Endothelial cell of umbilical vein (primary cell): ENCODE measurements around the gene ANGPTL4. TPM values are rescaled to one million over a fixed set of nuclear protein-coding genes. Genes with fewer than 3 reads are reported as not detected.

ENCODE experiments used
- BruUV-seq: library from RNA; stranded (reverse); fragments of 400-500 nt; replicated peaks from 2 replicates; lab custom pipeline; 2021; lab: Mats Ljungman, UMichigan
- CTCF ChIA-PET: fragments of 300-600, 350-600 bp; sonication (Branson Sonifier 250); formaldehyde crosslinking; loops from one replicate; lab custom pipeline; 2021; ENCODE audit warnings: antibody characterized with exemption, inconsistent platforms; lab: Charles Lee
- POLR2A ChIA-PET: fragments of 300-600, 350-600 bp; sonication (Branson Sonifier 250); formaldehyde crosslinking; loops from one replicate; lab custom pipeline; 2021; ENCODE audit warnings: antibody characterized with exemption, inconsistent platforms; lab: Charles Lee
- DNase-seq: peaks from one replicate; pipeline ENCODE4 v3.0.0-alpha.2; 2011; ENCODE audit warnings: low read depth, low spot score
- FAIRE-seq: peaks from 2 replicates; lab custom pipeline; 2011; peaks lifted over from hg19 to GRCh38; lab: Jason Lieb, UNC
- H2AFZ ChIP-seq: 2 replicates; pipeline ENCODE4 v1.6.0; 2012; ENCODE audit warnings: low read depth, low read length, control low read depth, inconsistent platforms
- H3K27ac ChIP-seq: 2 replicates; pipeline ENCODE4 v1.5.1; 2011; ENCODE audit warnings: low read depth, mild to moderate bottlenecking, control low read depth, low read length, moderate library complexity; ENCODE audit not compliant: insufficient read depth
- H3K27me3 ChIP-seq, 2 experiments: 2 replicates each; pipeline versions ENCODE4 v1.6.0 to v1.6.1; 2011; ENCODE audit warnings: low read length in 2 of 2, mixed read lengths in 1 of 2; ENCODE audit not compliant: control insufficient read depth in 2 of 2, insufficient read depth in 2 of 2
- H3K36me3 ChIP-seq, 2 experiments: 2 replicates in 1 of 2; 3 replicates in 1 of 2; pipeline ENCODE4 v1.5.1; 2011; ENCODE audit warnings: low read length in 2 of 2, mild to moderate bottlenecking in 1 of 2, moderate library complexity in 1 of 2; ENCODE audit not compliant: control insufficient read depth in 2 of 2, insufficient read depth in 2 of 2; ENCODE audit errors: extremely low read depth in 1 of 2
- H3K4me1 ChIP-seq: 3 replicates; pipeline ENCODE4 v1.5.1; 2011; ENCODE audit warnings: mild to moderate bottlenecking, low read length; ENCODE audit not compliant: control insufficient read depth, insufficient read depth; ENCODE audit errors: extremely low read depth
- H3K4me2 ChIP-seq: 2 replicates; pipeline ENCODE4 v1.6.1; 2011; ENCODE audit warnings: low read length, control low read depth, mixed read lengths; ENCODE audit not compliant: insufficient read depth
- H3K4me3 ChIP-seq, 3 experiments: fragments of 200-600 bp in 1 of 3; sonication (generic), shearing (Covaris generic) in 1 of 3; replicated peaks in 1 of 3; 2 replicates each; pipeline ENCODE4 v1.5.1; 2011 to 2016; ENCODE audit warnings: control low read depth in 3 of 3, low read length in 3 of 3, mild to moderate bottlenecking in 2 of 3, inconsistent platforms in 1 of 3, low read depth in 1 of 3, moderate library complexity in 1 of 3; ENCODE audit not compliant: insufficient read depth in 1 of 3
- H3K79me2 ChIP-seq: 2 replicates; pipeline ENCODE4 v1.6.0; 2012; ENCODE audit warnings: low read length, inconsistent platforms; ENCODE audit not compliant: control insufficient read depth, insufficient read depth
- H3K9ac ChIP-seq: replicated peaks from 2 replicates; pipeline ENCODE3; 2011; ENCODE audit warnings: low read length, control low read depth; ENCODE audit not compliant: insufficient read depth; ENCODE audit errors: extremely low read depth
- H3K9me1 ChIP-seq: replicated peaks from 3 replicates; pipeline ENCODE4 v1.6.0; 2011; ENCODE audit warnings: mild to moderate bottlenecking, low read length; ENCODE audit not compliant: control insufficient read depth, insufficient read depth; ENCODE audit errors: extremely low read depth
- H3K9me3 ChIP-seq: replicated peaks from 2 replicates; pipeline ENCODE4 v1.5.1; 2012; ENCODE audit warnings: low read length, inconsistent platforms; ENCODE audit not compliant: control insufficient read depth, insufficient read depth
- H4K20me1 ChIP-seq: replicated peaks from 2 replicates; pipeline ENCODE3; 2011; ENCODE audit warnings: mild to moderate bottlenecking, low read length; ENCODE audit not compliant: control insufficient read depth, insufficient read depth; ENCODE audit errors: extremely low read depth
- CTCF ChIP-seq, 2 donors: IDR thresholded peaks; 1 replicate in 1 of 2; 2 replicates in 1 of 2; pipeline ENCODE4 v1.5.1; 2011; ENCODE audit warnings: low read length in 2 of 2, mild to moderate bottlenecking in 2 of 2, moderate library complexity in 2 of 2, control low read depth in 1 of 2, inconsistent platforms in 1 of 2, low read depth in 1 of 2; ENCODE audit not compliant: insufficient read depth in 1 of 2; ENCODE audit errors: extremely low read depth in 1 of 2
- EZH2 ChIP-seq: IDR thresholded peaks from 2 replicates; pipeline ENCODE4 v1.6.1; 2012; ENCODE audit warnings: borderline replicate concordance, low read depth, mild to moderate bottlenecking, moderate library complexity, low read length, inconsistent platforms; ENCODE audit not compliant: severe bottlenecking
- FOS ChIP-seq: IDR thresholded peaks from 2 replicates; pipeline ENCODE4 v1.6.1; 2011; ENCODE audit warnings: mild to moderate bottlenecking, low read length, moderate library complexity, borderline replicate concordance; ENCODE audit not compliant: insufficient read depth
- GATA2 ChIP-seq: IDR thresholded peaks from 2 replicates; pipeline ENCODE4 v1.7.0; 2011; ENCODE audit warnings: low read depth, mild to moderate bottlenecking, moderate library complexity, mixed read lengths, low read length; ENCODE audit not compliant: insufficient read length, insufficient read depth
- JUN ChIP-seq: IDR thresholded peaks from 2 replicates; pipeline ENCODE4 v1.6.1; 2011; ENCODE audit warnings: borderline replicate concordance, low read depth; ENCODE audit not compliant: insufficient read length, insufficient read depth
- MAX ChIP-seq: IDR thresholded peaks from 2 replicates; pipeline ENCODE4 v1.6.1; 2011; ENCODE audit not compliant: insufficient read depth, insufficient read length
- MYC ChIP-seq: IDR thresholded peaks from one replicate; pipeline ENCODE4 v1.6.1; 2011; ENCODE audit warnings: mild to moderate bottlenecking, low read depth, low read length
- POLR2A ChIP-seq: IDR thresholded peaks from 2 replicates; pipeline ENCODE4 v1.6.1; 2012; ENCODE audit warnings: low read depth, mild to moderate bottlenecking, control low read depth, low read length
- POLR2AphosphoS5 ChIP-seq: IDR thresholded peaks from 2 replicates; pipeline ENCODE4 v1.6.1; 2012; ENCODE audit warnings: low read depth, mild to moderate bottlenecking, control low read depth, low read length, moderate library complexity; ENCODE audit not compliant: insufficient read depth
- dilution Hi-C: fragments of 300-500 bp; cut with MboI; formaldehyde crosslinking; loops from one replicate; pipeline ENCODE4 v1.15.0; 2019; ENCODE audit warnings: low sequenced_read_pairs; ENCODE audit not compliant: extremely low pct_ligation_motif_present
- intact Hi-C: fragments of 100-400 bp; cut with micrococcal nuclease; formaldehyde crosslinking; loops from one replicate; pipeline ENCODE4 v1.10.0; 2022
- polyA plus RNA-seq, 4 experiments: library from polyadenylated mRNA; depleted of rRNA in 3 of 4; stranded (reverse) in 3 of 4; unstranded in 1 of 4; fragments of >200 nt; gene quantifications; 2 replicates each; pipeline versions ENCODE4 v1.2.1 to v1.2.3, GENCODE V29; 2011 to 2012; ENCODE audit warnings: missing spikeins in 1 of 4
- total RNA-seq: library from RNA; stranded (reverse); gene quantifications from 2 replicates; pipeline ENCODE4 v1.2.3, GENCODE V29; 2021

ANGPTL4 gene
- total and polyA plus RNA-seq, 2 donors (not counting 3 experiments of a cell fraction or from before 2014, with no cell fraction given): 3.9 to 14.1 TPM

- DNase-seq (peak; percentile 60), FAIRE-seq (peak; percentile 59)
- H3K9me1 ChIP-seq: no peaks in the 10 kb centered on the region
- peak overlapping the region; percentile 49 for H3K4me2 ChIP-seq
- H3K27ac ChIP-seq: no peak overlapping the region
- intact Hi-C loops: no loop called here
- no TSS peak for BruUV-seq
- peak overlapping the region; percentile 58 for H2AFZ ChIP-seq
- POLR2A ChIA-PET: interaction anchor here (1.3 kb wide), 1 partner anchor 14 kb away, joined by 3 read pairs; the partner anchor contains the start of genes NDUFA7 and RPS28
- no peaks in the 10 kb centered on the region for H3K9me3 ChIP-seq
- no peaks in the 10 kb centered on the region for H4K20me1 ChIP-seq
- CTCF ChIA-PET: interaction anchor here (0.9 to 1.6 kb wide), 4 partner anchors 11 to 23 kb away, joined by 3 to 5 read pairs (median 4); no protein-coding TSS in a partner anchor
- H3K27me3 ChIP-seq: no peaks in the 10 kb centered on the region
- dilution Hi-C loops: no loop called here
- H3K36me3 ChIP-seq: peaks cover 3 to 18% of the 10 kb centered on the region in 2 experiments
- H3K79me2 ChIP-seq: no peaks in the 10 kb centered on the region
- TF ChIP-seq FOS: no peak
- no peak for TF ChIP-seq GATA2
- peak; percentile 47 for TF ChIP-seq POLR2AphosphoS5
- H3K4me1 ChIP-seq: peaks cover 5% of the 10 kb centered on the region
- no peak overlapping the region for H3K9ac ChIP-seq
- peak overlapping the region in 1 of 3 experiments; percentile 45 for H3K4me3 ChIP-seq
Observed at GRCh38 chr19:8334458-8335342, 29.3 kb upstream of the ANGPTL4 start.

GRCh38 chr19:8335343-8336071, 28.4 kb upstream of the ANGPTL4 start:
- no peaks in the 10 kb centered on the region for H3K9me1 ChIP-seq
- peaks cover 3 to 14% of the 10 kb centered on the region in 2 experiments for H3K36me3 ChIP-seq
- H3K79me2 ChIP-seq: no peaks in the 10 kb centered on the region
- peaks cover 9% of the 10 kb centered on the region for H3K4me1 ChIP-seq
- no peaks in the 10 kb centered on the region for H3K9me3 ChIP-seq
- BruUV-seq: no TSS peak
- ChIA-PET POLR2A (no interaction called here), CTCF (interaction anchor here (0.5 to 1.6 kb wide), 6 partner anchors 12 to 42 kb away, joined by 3 to 7 read pairs (median 4); no protein-coding TSS in a partner anchor)
- H3K4me2 ChIP-seq: peak overlapping the region; percentile 49
- no peaks in the 10 kb centered on the region for H3K27me3 ChIP-seq
- TF ChIP-seq MAX: no peak
- TF ChIP-seq MYC: no peak
- TF ChIP-seq EZH2: no peak
- no peak for TF ChIP-seq JUN
- no peak for TF ChIP-seq GATA2
- TF ChIP-seq FOS: no peak
- TF ChIP-seq POLR2AphosphoS5: no peak
- TF ChIP-seq POLR2A: peak; percentile 31
- peak in 1 of 2 donors; percentile 18 for TF ChIP-seq CTCF (IDR thresholded peaks at IDR 0.05; ENCODE audit: extremely low read depth in 1 of 2, insufficient read depth in 1 of 2, low read depth in 1 of 2, low read length in 2 of 2)
- H3K9ac ChIP-seq: no peak overlapping the region
- peak overlapping the region; percentile 58 for H2AFZ ChIP-seq
- intact Hi-C loops (no loop called here), dilution Hi-C loops (no loop called here)
- DNase-seq (no peak), FAIRE-seq (no peak)
- H3K4me3 ChIP-seq: peak overlapping the region in 2 of 3 experiments; percentile 24 to 45
- no peaks in the 10 kb centered on the region for H4K20me1 ChIP-seq
- no peak overlapping the region for H3K27ac ChIP-seq
